Measurements from ENCODE around the gene NEBL. TPM values are rescaled to one million over a fixed set of nuclear protein-coding genes. Genes with fewer than 3 reads are reported as not detected.

NEBL gene
- total RNA-seq, 6 experiments from 2014 or later, result 1.2 to 8.3 (median 2.4) TPM

GRCh38 chr10:20771051-20771450, 126.1 kb downstream of the NEBL start:
- no peak for ATAC-seq
- DNase-seq, result no peak
- no peaks in the 10 kb centered on the region for H3K9me3 ChIP-seq
- intact Hi-C loops (cut with DNase I), result no loop called here
- no peaks in the 10 kb centered on the region for H3K27me3 ChIP-seq
- WGBS (ENCODE audit: insufficient coverage, low coverage, low lambda C conversion rate, missing lambda C conversion rate), result 53% methylated on average over 2 of the region's 2 CpGs
- TF ChIP-seq POLR2A (IDR thresholded peaks at IDR 0.05) (no peak), CTCF (IDR thresholded peaks at IDR 0.05) (no peak)
- H3K4me3 ChIP-seq, result no peak overlapping the region
- no peaks in the 10 kb centered on the region for H3K36me3 ChIP-seq
- no peaks in the 10 kb centered on the region for H3K4me1 ChIP-seq
- no peak overlapping the region for H3K27ac ChIP-seq

GRCh38 chr10:20769481-20769880, 127.6 kb downstream of the NEBL start:
- Histone ChIP-seq H3K36me3 (no peaks in the 10 kb centered on the region), H3K4me3 (no peak overlapping the region), H3K27me3 (no peaks in the 10 kb centered on the region), H3K9me3 (no peaks in the 10 kb centered on the region), H3K4me1 (no peaks in the 10 kb centered on the region), H3K27ac (no peak overlapping the region)
- no peak for DNase-seq
- no peak for TF ChIP-seq POLR2A (IDR thresholded peaks at IDR 0.05)
- no peak for TF ChIP-seq CTCF (IDR thresholded peaks at IDR 0.05)
- intact Hi-C loops (cut with DNase I), result no loop called here
- WGBS (ENCODE audit: insufficient coverage, low coverage, low lambda C conversion rate, missing lambda C conversion rate), result 10% methylated on average over 3 of the region's 3 CpGs
- ATAC-seq, result no peak

- DNase-seq (no peak), ATAC-seq (no peak)
- Histone ChIP-seq H3K36me3 (no peaks in the 10 kb centered on the region), H3K27me3 (no peaks in the 10 kb centered on the region), H3K9me3 (no peaks in the 10 kb centered on the region), H3K4me3 (no peak overlapping the region), H3K4me1 (no peaks in the 10 kb centered on the region), H3K27ac (no peak overlapping the region)
- intact Hi-C loops (cut with DNase I), result no loop called here
- TF ChIP-seq CTCF (IDR thresholded peaks at IDR 0.05) (peak; percentile 5 to 32 (median 14)), POLR2A (IDR thresholded peaks at IDR 0.05) (no peak)
- WGBS (ENCODE audit: insufficient coverage, low coverage, low lambda C conversion rate, missing lambda C conversion rate), result 8% methylated on average over 3 of the region's 3 CpGs
These were observed 128.3 kb downstream of the NEBL start for GRCh38 chr10:20768843-20769242.

- ATAC-seq (no peak), DNase-seq (no peak)
- H3K27ac ChIP-seq, result no peak overlapping the region
- H3K36me3 ChIP-seq, result no peaks in the 10 kb centered on the region
- H3K9me3 ChIP-seq, result no peaks in the 10 kb centered on the region
- no peaks in the 10 kb centered on the region for H3K27me3 ChIP-seq
- no peaks in the 10 kb centered on the region for H3K4me1 ChIP-seq
- intact Hi-C loops (cut with DNase I), result no loop called here
- no peak for TF ChIP-seq POLR2A (IDR thresholded peaks at IDR 0.05)
- no peak for TF ChIP-seq CTCF (IDR thresholded peaks at IDR 0.05)
- 36% methylated on average over 2 of the region's 2 CpGs for WGBS (ENCODE audit: insufficient coverage, low coverage, low lambda C conversion rate, missing lambda C conversion rate)
- no peak overlapping the region for H3K4me3 ChIP-seq
These were observed 130.1 kb downstream of the NEBL start for GRCh38 chr10:20767028-20767427.

GRCh38 chr10:20765066-20765465, 132.0 kb downstream of the NEBL start:
- Histone ChIP-seq H3K27me3 (no peaks in the 10 kb centered on the region), H3K4me1 (no peaks in the 10 kb centered on the region), H3K4me3 (no peak overlapping the region), H3K27ac (no peak overlapping the region), H3K36me3 (no peaks in the 10 kb centered on the region), H3K9me3 (no peaks in the 10 kb centered on the region)
- no peak for ATAC-seq
- 90% methylated on average over 1 of the region's 1 CpG for WGBS (ENCODE audit: insufficient coverage, low coverage, low lambda C conversion rate, missing lambda C conversion rate)
- no peak for TF ChIP-seq POLR2A (IDR thresholded peaks at IDR 0.05)
- TF ChIP-seq CTCF (IDR thresholded peaks at IDR 0.05), result no peak
- no peak for DNase-seq
- intact Hi-C loops (cut with DNase I), result no loop called here

All from right lobe of liver (tissue), 6 donors.